DOHH2 (cell line): Measurements from ENCODE around the gene DUSP2.

Experiments used
- EZH2phosphoT487 ChIP-seq: fragments of 200-600 bp; sonication (generic); IDR thresholded peaks from 2 replicates; pipeline ENCODE4 v1.6.1; 2017; ENCODE audit warnings: borderline replicate concordance, mild to moderate bottlenecking, antibody characterized with exemption, low read length, moderate library complexity, mixed read lengths
- TF ChIP-seq, protein P1 (sequence below): fragments of 200-600 bp; sonication (generic); IDR thresholded peaks from one replicate; pipeline ENCODE4 v1.5.1; 2014; ENCODE audit warnings: antibody characterized with exemption, mild to moderate bottlenecking, low read depth, low read length; ENCODE audit not compliant: poor library complexity, severe bottlenecking

DNA sequence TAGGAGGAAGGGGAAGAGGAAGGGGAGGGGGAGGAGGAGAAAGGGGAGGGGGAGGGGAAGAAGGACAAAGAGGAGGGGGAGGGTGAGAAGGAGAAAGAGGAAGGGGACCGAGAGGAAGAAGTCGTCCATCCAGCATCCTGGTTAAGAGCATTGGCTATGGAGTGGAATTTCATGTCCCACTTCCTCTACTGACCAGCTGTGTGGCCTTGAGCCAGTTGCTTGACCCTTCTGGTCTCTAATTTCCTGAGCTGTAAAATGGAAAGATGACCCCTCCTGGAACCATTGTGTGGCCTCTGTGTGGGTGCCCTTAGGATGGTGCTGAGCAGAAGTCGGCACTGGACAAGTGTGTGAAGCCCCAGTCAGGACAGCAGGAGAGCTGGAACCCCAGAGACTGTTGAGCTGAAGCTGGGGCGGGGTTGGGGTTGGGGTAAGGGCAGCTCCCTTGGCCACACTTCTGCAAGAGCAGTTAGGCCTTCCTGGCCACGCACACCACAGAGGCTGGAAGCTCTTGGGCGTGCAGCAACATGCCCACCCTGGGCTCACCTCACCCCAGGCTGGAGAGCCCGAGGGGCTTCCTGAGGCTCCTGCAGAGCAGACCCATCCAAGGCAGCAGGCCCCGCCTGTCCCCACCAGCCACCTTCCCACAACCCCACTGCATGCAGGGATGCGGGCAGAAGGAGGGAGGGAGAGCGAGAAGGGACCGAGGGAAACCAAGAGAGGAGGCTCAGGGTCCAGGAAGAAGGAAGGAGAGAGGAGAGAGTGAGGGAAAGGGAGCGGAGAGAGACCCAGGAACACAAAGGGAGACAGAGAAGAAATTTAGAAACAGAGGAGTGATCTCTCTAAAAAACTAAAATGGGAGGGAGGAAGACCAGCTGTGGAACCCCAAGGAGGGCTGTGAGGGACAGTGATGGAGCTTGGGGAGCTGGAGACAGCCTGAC is 45.1 kb downstream of the DUSP2 start:
- TF ChIP-seq, protein P1, sequence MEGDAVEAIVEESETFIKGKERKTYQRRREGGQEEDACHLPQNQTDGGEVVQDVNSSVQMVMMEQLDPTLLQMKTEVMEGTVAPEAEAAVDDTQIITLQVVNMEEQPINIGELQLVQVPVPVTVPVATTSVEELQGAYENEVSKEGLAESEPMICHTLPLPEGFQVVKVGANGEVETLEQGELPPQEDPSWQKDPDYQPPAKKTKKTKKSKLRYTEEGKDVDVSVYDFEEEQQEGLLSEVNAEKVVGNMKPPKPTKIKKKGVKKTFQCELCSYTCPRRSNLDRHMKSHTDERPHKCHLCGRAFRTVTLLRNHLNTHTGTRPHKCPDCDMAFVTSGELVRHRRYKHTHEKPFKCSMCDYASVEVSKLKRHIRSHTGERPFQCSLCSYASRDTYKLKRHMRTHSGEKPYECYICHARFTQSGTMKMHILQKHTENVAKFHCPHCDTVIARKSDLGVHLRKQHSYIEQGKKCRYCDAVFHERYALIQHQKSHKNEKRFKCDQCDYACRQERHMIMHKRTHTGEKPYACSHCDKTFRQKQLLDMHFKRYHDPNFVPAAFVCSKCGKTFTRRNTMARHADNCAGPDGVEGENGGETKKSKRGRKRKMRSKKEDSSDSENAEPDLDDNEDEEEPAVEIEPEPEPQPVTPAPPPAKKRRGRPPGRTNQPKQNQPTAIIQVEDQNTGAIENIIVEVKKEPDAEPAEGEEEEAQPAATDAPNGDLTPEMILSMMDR = no peak
- TF ChIP-seq EZH2phosphoT487 = no peak
